Smooth muscle cell of the brain vasculature (primary cell): ENCODE results near the gene AARS1.
A peak's percentile ranks its signal among the peaks of the same experiment; 100 is the strongest.
"Not testable (repeated sequence)": the region's sequence is repeated elsewhere in the genome, so short reads cannot be mapped to it uniquely, and the experiment has no call there.

Source experiments
- DNase-seq: peaks from one replicate; pipeline ENCODE4 v3.0.0-alpha.2; 2012; ENCODE audit warnings: low read depth, low spot score

AARS1 gene

GRCh38 chr16:70271696-70272095 lies 17.6 kb downstream of the AARS1 start:
- DNase-seq, result no peak

DNA sequence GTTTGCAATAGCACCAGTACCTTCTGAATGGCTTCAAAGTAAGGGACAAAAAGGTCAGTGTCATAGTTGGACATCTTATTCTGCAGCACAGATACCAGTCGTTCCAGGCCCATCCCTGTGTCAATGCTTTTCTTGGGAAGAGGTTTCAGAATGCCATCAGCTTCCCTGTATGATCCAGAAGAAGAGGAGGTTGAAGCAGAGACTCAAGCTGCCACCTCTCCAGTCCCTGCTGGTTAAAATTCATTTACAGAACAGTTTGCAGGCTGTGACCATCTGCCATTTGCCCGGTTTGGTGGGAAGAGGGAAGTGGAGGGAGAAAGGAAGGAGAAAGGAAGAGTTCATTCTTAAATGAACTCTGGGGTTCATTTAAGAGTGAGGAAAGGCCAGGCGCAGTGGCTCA lies 19.1 kb downstream of the AARS1 start:
- no peak for DNase-seq

DNA sequence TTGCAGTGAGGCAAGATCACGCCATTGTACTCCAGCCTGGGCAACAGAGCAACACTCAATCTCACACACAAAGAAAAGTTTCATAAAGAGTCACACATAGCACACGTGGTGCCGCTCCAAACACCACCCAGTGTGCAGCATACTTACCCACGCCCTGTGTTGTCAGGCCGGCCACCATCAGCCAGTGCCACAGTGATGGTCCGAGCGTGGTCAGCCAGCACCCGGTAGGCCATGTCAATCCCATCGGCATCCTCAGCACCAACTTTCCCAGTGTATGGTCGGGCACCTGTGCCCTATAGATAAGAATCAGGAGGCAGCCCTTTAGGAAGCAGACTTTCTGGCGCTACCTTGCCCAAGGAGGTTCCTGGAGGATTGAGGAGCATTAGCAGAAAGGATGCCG lies 19.8 kb downstream of the AARS1 start:
- DNase-seq, result no peak

DNA sequence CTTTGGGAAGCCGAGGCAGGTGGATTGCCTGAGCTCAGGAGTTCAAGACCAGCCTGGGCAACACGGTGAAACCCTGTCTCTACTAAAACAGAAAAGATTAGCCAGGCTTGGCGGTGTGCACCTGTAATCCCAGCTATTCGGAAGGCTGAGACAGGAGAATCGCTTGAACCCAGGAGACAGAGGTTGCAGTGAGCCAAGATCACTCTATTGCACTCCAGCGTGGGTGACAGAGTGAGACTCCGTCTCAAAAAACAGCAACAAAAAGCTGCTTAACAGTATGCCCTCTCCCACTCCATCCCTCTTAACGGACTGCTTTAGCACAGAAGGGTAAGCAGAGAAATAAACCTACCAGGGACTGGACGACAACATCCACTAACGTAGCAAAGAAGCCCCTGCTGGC lies 21.4 kb downstream of the AARS1 start:
- DNase-seq, result not testable (repeated sequence)

- no peak for DNase-seq
Measured at GRCh38 chr16:70267516-70267915, 21.8 kb downstream of the AARS1 start.

DNA sequence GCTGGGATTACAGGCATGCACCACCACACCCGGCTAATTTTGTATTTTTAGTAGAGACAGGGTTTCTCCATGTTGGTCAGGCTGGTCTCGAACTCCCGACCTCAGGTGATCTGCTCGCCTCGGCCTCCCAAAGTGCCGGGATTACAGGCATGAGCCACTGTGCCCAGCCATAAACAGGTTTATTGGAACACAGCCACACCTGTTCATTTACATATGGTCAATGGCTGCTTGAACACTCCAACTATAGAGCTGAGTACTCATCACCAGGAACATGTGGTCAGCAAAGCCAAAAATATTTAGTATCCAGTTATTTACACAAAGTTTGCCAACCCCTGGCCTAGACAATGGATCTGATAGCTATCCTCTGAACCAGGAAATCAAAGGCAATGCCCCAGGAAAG lies 29.4 kb downstream of the AARS1 start:
- not testable (repeated sequence) for DNase-seq

GRCh38 chr16:70258946-70259345 lies 30.4 kb downstream of the AARS1 start:
- DNase-seq, result no peak

DNA sequence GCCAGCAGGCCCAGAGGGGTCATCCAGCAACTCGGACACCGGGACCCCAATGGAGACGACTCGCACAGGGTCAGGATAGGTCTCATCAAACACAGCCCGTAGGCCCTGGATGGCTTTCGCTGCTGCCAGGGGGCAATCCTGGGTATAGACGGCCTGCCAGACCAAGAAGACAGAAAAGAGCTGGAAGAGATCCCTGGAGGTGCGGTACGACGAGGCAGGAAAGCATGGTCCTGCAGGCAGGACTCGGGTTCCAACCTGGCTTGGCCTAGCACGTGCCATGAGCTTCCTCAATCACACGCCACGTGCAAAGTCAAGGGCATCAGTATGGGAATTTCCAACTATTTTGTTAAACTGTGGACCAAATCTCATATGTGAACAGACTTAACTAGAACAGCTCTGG lies 31.2 kb downstream of the AARS1 start:
- DNase-seq, result no peak

DNA sequence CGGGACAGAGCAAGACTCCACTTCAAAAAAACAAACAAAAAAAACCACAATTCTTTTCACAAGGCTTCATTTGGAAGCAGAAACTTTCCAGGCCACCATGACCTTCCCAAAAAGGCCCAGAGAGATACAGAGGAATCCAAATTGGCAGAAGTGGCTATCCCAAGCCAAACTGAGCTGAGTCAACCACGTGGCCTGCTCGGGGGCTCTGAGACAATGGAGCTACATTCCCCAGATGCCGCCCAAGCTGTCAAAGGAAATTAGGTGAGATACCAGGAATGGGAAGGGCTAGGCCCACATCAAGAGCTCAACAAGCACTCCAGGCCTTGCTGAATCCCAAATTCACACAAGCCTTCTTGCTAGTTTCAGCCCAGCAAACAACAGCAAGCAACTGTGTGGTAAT lies 31.9 kb downstream of the AARS1 start:
- no peak for DNase-seq

GRCh38 chr16:70255574-70255973 lies 33.7 kb downstream of the AARS1 start:
- no peak for DNase-seq

DNA sequence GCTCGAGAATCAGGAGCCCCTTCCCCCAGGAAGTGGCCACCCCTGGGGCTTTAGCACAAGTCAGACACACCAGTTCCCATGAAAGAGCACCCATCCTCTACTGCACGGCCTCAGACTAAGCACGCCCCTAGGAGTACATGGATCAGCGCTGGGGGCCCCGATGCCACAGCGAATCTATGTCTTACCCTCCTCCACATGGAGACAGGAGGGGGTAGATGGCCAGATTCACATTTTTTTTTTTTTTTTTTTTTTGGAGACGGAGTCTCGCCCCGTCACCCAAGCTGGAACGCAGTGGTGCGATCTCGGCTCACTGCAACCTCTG lies 34.4 kb downstream of the AARS1 start:
- no peak for DNase-seq

- no peak for DNase-seq
Measured at GRCh38 chr16:70254180-70254964, 34.9 kb downstream of the AARS1 start.

DNA sequence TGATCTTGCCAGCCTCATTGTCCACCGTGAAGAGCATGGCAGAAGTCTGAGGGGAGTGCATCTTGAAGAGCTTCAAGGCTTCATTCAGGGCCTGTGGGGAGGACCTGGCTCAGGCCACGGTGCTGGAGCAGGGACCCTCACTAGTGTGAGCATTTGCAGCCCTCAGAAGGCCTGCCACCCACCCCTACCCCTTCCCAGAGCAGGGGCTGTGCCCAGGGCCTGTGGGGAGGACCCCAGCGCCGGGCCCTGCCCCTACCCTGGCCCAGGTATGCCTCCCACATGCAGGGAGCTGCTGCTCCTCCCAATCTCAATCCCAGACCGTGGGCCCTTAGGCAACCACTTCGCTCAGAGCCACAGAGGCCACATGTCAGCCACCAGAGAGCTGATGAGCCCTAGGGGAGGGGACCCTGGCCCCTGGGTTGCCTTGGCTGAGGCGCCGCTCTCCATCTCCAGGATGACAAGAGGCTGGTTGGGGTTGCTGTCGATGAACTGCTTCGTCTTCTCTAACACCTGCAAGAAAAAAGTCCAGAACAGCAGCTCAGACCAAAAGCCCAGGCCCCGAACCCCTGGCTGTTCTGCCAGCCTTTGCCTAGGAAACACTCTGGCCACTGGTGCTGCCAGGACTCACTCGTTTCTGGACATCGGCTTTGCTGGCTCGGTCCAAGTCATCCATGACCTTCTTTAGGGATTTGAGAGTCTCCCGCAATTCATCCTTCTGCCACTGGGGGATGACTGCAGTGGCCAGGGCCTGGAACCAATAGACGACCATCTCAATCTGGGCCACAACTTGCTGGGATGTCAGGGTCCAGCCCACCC lies 35.8 kb downstream of the AARS1 start:
- DNase-seq, result no peak

DNA sequence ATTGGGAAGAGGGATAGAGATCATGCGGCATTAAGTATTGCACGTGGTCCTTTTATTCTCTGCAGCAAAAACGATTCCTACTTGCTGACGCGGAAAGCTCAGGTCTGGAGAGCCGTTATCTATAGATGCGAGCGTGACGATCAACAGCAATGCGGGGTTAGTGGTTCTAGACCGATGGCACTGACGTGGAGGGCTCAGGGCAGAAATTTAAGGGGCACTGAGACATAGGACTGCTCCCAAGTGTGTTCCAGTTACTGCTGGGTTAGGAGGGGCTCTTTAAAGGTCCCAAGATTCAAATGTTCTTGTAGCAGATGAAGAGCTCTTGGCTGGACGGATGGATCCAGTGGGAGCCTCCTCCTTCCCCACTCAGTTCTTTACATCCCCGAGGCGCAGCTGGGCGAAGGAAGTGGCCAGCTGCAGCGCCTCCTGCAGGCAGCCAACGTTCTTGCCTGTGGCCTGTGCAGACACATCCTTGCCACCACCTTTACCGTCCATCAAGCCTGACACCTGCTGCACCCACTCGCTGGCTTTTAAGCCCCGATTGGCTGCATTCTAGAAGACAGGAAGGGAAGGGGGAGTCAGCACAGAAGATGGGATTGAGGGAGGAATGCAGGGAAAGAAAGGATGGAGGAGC lies 36.8 kb downstream of the AARS1 start:
- no peak for DNase-seq

GRCh38 chr16:70251629-70252354 lies 37.5 kb downstream of the AARS1 start, which contains the start of gene EXOSC6:
TSS of gene EXOSC6 (minus strand) at chr16:70251940. CDS start at chr16:70251900, 40 bp downstream.
- peak; percentile 86 for DNase-seq

- no peak for DNase-seq
Measured at GRCh38 chr16:70250748-70251628, 38.3 kb downstream of the AARS1 start.

GRCh38 chr16:70249697-70250096 lies 39.6 kb downstream of the AARS1 start:
- DNase-seq, result not testable (repeated sequence)

DNA sequence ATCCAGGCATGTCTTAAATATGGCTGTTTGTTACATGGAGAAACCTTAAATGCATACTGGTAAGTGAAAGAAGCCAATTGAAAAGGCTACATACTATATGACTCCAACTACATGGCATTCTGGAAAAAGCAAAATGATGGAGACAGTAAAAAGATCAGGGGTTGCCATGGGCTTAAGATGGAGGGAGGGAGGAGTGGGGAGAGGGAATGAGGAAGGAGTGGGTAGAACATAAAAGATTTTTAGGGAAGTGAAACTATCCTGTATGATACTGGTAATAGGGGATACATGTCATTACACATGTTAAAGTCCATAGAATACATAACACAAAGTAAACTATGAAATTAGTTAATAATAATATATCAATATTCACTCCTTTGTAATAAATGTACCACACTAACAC lies 50.5 kb downstream of the AARS1 start:
- not testable (repeated sequence) for DNase-seq

DNA sequence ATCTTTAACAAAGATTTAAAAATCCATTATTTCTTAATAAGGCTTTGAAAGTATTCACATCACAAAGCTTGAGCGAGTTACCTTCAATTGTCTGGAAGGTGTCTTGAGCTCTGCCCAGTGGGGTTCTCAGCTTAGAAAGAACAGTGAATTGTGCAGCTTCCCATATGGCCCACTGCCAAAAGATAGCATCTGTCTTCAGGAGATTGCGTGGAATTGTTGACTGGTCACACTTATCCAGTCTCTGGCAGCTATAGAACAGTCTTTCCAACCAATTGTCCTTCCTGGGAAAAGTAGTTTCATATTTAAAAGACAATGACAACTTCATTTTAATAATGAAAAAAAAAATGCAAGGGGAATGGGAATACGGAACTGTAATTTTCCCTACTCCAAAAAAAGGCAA lies 57.5 kb downstream of the AARS1 start:
- DNase-seq, result not testable (repeated sequence)

DNA sequence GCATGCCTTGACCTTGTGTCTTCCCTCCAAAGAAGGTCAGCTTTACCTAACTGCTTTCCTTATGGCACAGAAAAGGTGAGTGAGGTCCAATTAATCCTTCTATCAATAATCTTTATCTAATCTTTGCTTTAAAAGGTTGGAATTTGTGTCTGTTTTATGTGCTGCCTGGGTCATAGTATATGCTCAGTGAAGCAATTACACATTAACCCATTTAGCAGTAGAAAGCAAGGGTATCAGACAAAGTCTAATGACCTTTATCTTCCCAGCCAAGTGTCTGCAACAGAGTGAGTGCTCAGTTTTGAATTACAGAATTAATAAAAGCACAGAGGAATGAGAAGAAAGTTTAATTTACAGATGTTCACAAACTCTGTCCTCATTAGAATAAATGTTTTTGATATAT lies 63.3 kb downstream of the AARS1 start:
- not testable (repeated sequence) for DNase-seq

GRCh38 chr16:70225430-70225829 lies 63.9 kb downstream of the AARS1 start:
- not testable (repeated sequence) for DNase-seq
